Gastrocnemius medialis (tissue), 4 donors: ENCODE results near the gene MT1G. TPM values are rescaled to one million over a fixed set of nuclear protein-coding genes. Genes with fewer than 3 reads are reported as not detected.

Experiments
- ATAC-seq, 2 donors: fragments of 150-250 bp; one replicate each; pipeline ENCODE4 v1.9.1; 2016
- DNase-seq, 2 donors: peaks; one replicate each; pipeline ENCODE4 v3.0.0-alpha.2; 2019
- H3K27ac ChIP-seq, 4 donors: fragments of 200-600 bp; sonication (generic); 1 replicate in 1 of 4; 2 replicates in 3 of 4; pipeline ENCODE4 v1.5.1; 2016 to 2018; ENCODE audit warnings: mild to moderate bottlenecking in 2 of 4, moderate library complexity in 1 of 4
- H3K27me3 ChIP-seq, 3 donors: fragments of 200-600 bp; sonication (generic) in 2 of 3; 1 replicate in 1 of 3; 2 replicates in 2 of 3; pipeline versions ENCODE4 v1.5.1 to v1.6.0; 2016 to 2019; ENCODE audit warnings: mild to moderate bottlenecking in 1 of 3, moderate library complexity in 1 of 3
- H3K36me3 ChIP-seq, 2 donors: fragments of 200-600 bp; sonication (generic) in 1 of 2; one replicate each; pipeline ENCODE4 v1.5.1; 2017 to 2018
- H3K4me1 ChIP-seq, 2 donors: fragments of 200-600 bp; sonication (generic) in 1 of 2; one replicate each; pipeline ENCODE4 v1.5.1; 2016 to 2017; ENCODE audit warnings: mild to moderate bottlenecking in 2 of 2
- H3K4me3 ChIP-seq, 4 donors: fragments of 200-600 bp; sonication (generic) in 3 of 4; 1 replicate in 1 of 4; 2 replicates in 3 of 4; pipeline ENCODE4 v1.5.1; 2016 to 2019; ENCODE audit warnings: mild to moderate bottlenecking in 2 of 4
- H3K9me3 ChIP-seq, 3 donors: fragments of 200-600 bp; sonication (generic) in 2 of 3; 1 replicate in 1 of 3; 2 replicates in 2 of 3; pipeline ENCODE4 v1.5.1; 2016 to 2019
- CTCF ChIP-seq, 5 experiments: fragments of 450-650 bp in 3 of 5; fragments of 200-600 bp in 2 of 5; sonication (generic) in 2 of 5; IDR thresholded peaks in 4 of 5; conservative IDR thresholded peaks in 1 of 5; 1 replicate in 4 of 5; 2 replicates in 1 of 5; pipeline ENCODE4 v1.5.1; 2016 to 2019; ENCODE audit warnings: antibody characterized with exemption in 5 of 5, mild to moderate bottlenecking in 3 of 5, moderate library complexity in 3 of 5
- POLR2A ChIP-seq, 2 donors: fragments of 450-650 bp; IDR thresholded peaks; one replicate each; pipeline ENCODE4 v1.6.1; 2017; ENCODE audit warnings: antibody characterized with exemption in 2 of 2, mild to moderate bottlenecking in 2 of 2, moderate library complexity in 2 of 2
- in situ Hi-C, 4 donors: fragments of 200-750 bp; cut with MboI; loops; one replicate each; pipeline versions ENCODE4 v1.15.0 to v1.8.0; 2017; ENCODE audit warnings: low sequenced_read_pairs in 4 of 4
- intact Hi-C: fragments of 100-400 bp; cut with DNase I; formaldehyde crosslinking; loops from one replicate; pipeline ENCODE4 v1.15.1; 2023; ENCODE audit warnings: low total_unique reads
- total RNA-seq, 4 donors: library from RNA; depleted of rRNA; stranded (reverse); fragments of >200 nt; gene quantifications; one replicate each; pipeline versions ENCODE4 v1.1.0 to v1.2.3, GENCODE V29; 2016

MT1G gene
- total RNA-seq, 4 donors from 2014 or later: 3.5 to 4.6 TPM; not detected in 2

GRCh38 chr16:56629531-56629930, 38.3 kb downstream of the MT1G start:
- H3K27ac ChIP-seq: peak overlapping the region; percentile 88 to 96 (median 92)
- intact Hi-C loops: no loop called here
- in situ Hi-C loops: no loop called here
- H3K27me3 ChIP-seq: no peaks in the 10 kb centered on the region
- H3K9me3 ChIP-seq: no peaks in the 10 kb centered on the region
- peaks cover 21 to 31% of the 10 kb centered on the region in 2 donors for H3K4me1 ChIP-seq
- DNase-seq (no peak), ATAC-seq (no peak)
- TF ChIP-seq CTCF (IDR thresholded peaks at IDR 0.05 in 4 of 5, conservative IDR thresholded peaks at IDR 0.05 in 1 of 5) (no peak), POLR2A (IDR thresholded peaks at IDR 0.05) (no peak)
- no peaks in the 10 kb centered on the region for H3K36me3 ChIP-seq
- H3K4me3 ChIP-seq: no peak overlapping the region

GRCh38 chr16:56628486-56629350, 39.1 kb downstream of the MT1G start:
- no peak overlapping the region for H3K4me3 ChIP-seq
- H3K4me1 ChIP-seq: peaks cover 21 to 31% of the 10 kb centered on the region in 2 donors
- ATAC-seq (no peak), DNase-seq (no peak)
- no peaks in the 10 kb centered on the region for H3K36me3 ChIP-seq
- intact Hi-C loops (no loop called here), in situ Hi-C loops (no loop called here)
- peak overlapping the region; percentile 88 to 96 (median 92) for H3K27ac ChIP-seq
- H3K27me3 ChIP-seq: no peaks in the 10 kb centered on the region
- no peaks in the 10 kb centered on the region for H3K9me3 ChIP-seq
- TF ChIP-seq CTCF (IDR thresholded peaks at IDR 0.05 in 4 of 5, conservative IDR thresholded peaks at IDR 0.05 in 1 of 5) (no peak), POLR2A (IDR thresholded peaks at IDR 0.05) (no peak)

GRCh38 chr16:56626685-56627084, 41.2 kb downstream of the MT1G start:
- intact Hi-C loops (no loop called here), in situ Hi-C loops (no loop called here)
- peak overlapping the region; percentile 66 to 84 (median 74) for H3K4me3 ChIP-seq
- no peaks in the 10 kb centered on the region for H3K9me3 ChIP-seq
- peaks cover 21 to 26% of the 10 kb centered on the region in 2 donors for H3K4me1 ChIP-seq
- no peak for TF ChIP-seq CTCF (IDR thresholded peaks at IDR 0.05 in 4 of 5, conservative IDR thresholded peaks at IDR 0.05 in 1 of 5)
- no peak for TF ChIP-seq POLR2A (IDR thresholded peaks at IDR 0.05)
- no peaks in the 10 kb centered on the region for H3K27me3 ChIP-seq
- H3K36me3 ChIP-seq: no peaks in the 10 kb centered on the region
- DNase-seq: peak in 1 of 2 donors; percentile 44
- H3K27ac ChIP-seq: peak overlapping the region; percentile 88 to 96 (median 92)
- no peak for ATAC-seq

- Histone ChIP-seq H3K27ac (peak overlapping the region; percentile 88 to 96 (median 92)), H3K4me1 (peaks cover 18 to 23% of the 10 kb centered on the region in 2 donors), H3K4me3 (peak overlapping the region; percentile 66 to 84 (median 74)), H3K27me3 (no peaks in the 10 kb centered on the region), H3K36me3 (no peaks in the 10 kb centered on the region), H3K9me3 (no peaks in the 10 kb centered on the region)
- in situ Hi-C loops (no loop called here), intact Hi-C loops (loop anchor here (1.0 kb wide), 2 partner anchors 15 to 56 kb away; partner anchors contain the start of gene MT1X)
- TF ChIP-seq POLR2A (IDR thresholded peaks at IDR 0.05): no peak
- TF ChIP-seq CTCF (IDR thresholded peaks at IDR 0.05 in 4 of 5, conservative IDR thresholded peaks at IDR 0.05 in 1 of 5): no peak
- DNase-seq (peak; percentile 57 to 76), ATAC-seq (peak; percentile 49 to 74)
Measured at GRCh38 chr16:56625943-56626654, 41.8 kb downstream of the MT1G start.
